Vagina (tissue), 2 donors: ENCODE results near the gene UGT2B28.
"Not testable (repeated sequence)": the region's sequence is repeated elsewhere in the genome, so short reads cannot be mapped to it uniquely, and the experiment has no call there.

Experiments
- CTCF ChIP-seq, 3 experiments: fragments of 450-650 bp in 2 of 3; fragments of 200-600 bp in 1 of 3; sonication (generic) in 1 of 3; IDR thresholded peaks; one replicate each; pipeline ENCODE4 v1.5.1; 2017 to 2019; ENCODE audit warnings: antibody characterized with exemption in 3 of 3, mild to moderate bottlenecking in 2 of 3, moderate library complexity in 2 of 3
- POLR2A ChIP-seq, 2 donors: fragments of 450-650 bp; IDR thresholded peaks; one replicate each; pipeline ENCODE4 v1.6.1; 2017; ENCODE audit warnings: antibody characterized with exemption in 2 of 2, mild to moderate bottlenecking in 2 of 2, moderate library complexity in 2 of 2
- POLR2AphosphoS5 ChIP-seq, 2 donors: sonication (generic); formaldehyde crosslinking; IDR thresholded peaks; one replicate each; pipeline ENCODE4 v1.9.0; 2017; ENCODE audit warnings: antibody characterized with exemption in 2 of 2, mild to moderate bottlenecking in 2 of 2, low read depth in 1 of 2; ENCODE audit not compliant: insufficient read depth in 1 of 2

GRCh38 chr4:69343558-69344420 is 63.5 kb downstream of the UGT2B28 start:
- TF ChIP-seq POLR2AphosphoS5 (IDR thresholded peaks at IDR 0.05; ENCODE audit: insufficient read depth in 1 of 2, low read depth in 1 of 2); CTCF (IDR thresholded peaks at IDR 0.05); POLR2A (IDR thresholded peaks at IDR 0.05): not testable (repeated sequence)
